HG03064 (cell line): ENCODE measurements around the gene LATS2.

Experiments
- ATAC-seq: cut with Tn5 transposase; IDR thresholded peaks from one replicate; pipeline ENCODE4 v1.9.1; 2021; ENCODE audit warnings: low read depth; ENCODE audit not compliant: unreplicated experiment

The LATS2 gene

GRCh38 chr13:21061029-21061763 is at the start of gene LATS2:
Gene LATS2, minus strand, starts transcription at chr13:21061586. Its CDS starts 15,560 bp downstream, at chr13:21046026.
- ATAC-seq: peak; percentile 83

- no peak for ATAC-seq
These were observed 47.8 kb upstream of the LATS2 start for GRCh38 chr13:21109168-21109567.

GRCh38 chr13:21106089-21106488 is 44.7 kb upstream of the LATS2 start:
- no peak for ATAC-seq

DNA sequence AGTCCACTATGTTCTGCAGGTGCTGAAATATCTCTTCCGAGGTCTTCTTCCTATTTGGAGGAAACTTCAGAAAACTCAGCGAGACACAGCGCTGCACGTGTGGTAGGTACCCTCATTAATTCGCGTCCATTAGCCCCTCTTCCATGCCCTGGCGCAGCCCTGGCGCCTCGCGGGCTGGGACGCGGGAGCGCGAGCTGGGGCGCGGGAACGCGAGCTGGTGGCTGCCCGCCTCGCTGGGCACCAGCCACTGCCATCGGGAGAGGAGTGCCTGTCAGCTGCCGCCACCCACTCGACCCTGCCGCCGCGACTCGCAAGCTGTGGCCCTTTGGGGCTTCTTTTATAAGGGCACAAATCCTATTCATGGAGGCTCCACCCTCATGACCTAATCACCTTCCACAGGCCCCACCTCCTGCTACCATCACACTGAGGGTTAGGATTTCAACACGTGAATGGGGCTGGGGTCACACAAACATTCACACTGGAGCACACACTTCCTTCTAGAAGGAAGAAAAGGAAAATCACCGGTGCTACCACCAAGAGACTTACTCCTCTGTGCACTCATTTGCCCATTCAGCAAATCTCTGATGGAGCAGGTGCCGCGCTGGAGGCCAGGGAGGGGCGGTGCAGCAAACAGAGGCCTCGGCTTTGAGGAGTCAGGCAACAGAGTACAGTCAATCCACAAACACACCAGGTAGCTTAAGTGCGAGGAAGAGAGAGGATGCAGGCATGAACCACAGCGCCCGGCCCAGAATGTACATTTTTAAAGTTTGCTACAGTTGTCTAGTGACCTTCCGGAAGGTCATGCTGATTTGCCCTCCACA is 43.0 kb upstream of the LATS2 start:
- no peak for ATAC-seq

DNA sequence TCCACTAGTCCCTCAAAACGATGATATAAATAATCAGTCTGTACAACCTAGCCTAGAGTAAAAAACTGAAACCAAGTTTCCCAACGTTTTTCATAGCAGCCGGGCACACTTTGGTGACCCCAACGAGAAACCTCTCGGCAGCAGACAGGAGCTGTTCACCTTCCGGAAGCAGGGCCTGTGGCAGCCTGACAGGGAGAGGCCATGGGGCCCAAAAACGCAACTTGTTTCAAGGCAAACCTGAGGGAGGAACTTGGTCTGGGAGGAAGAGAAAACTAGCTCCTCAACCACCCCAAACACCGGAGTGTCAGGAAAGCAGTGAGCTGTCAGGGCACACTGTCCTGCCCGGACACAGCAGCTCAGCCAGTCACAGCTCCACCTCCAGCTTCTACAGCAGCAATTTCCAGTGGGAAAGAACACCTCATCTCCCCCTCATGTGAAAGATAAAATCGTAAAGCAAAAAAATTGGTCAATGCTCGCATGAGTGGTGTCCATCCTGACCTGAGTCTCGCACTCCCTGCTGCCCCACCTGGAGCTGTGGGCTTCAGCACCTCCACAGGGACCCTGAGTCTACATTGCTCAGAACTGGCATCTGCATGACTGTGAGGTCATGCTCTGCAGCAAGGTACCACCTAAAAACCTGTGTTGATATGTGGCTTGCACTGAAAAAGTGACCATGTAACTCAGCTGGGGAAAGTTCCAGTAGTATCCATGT is 40.6 kb upstream of the LATS2 start:
- no peak for ATAC-seq

- ATAC-seq: no peak
These were observed 39.8 kb upstream of the LATS2 start for GRCh38 chr13:21100994-21101757.

- ATAC-seq: no peak
These were observed 38.8 kb upstream of the LATS2 start for GRCh38 chr13:21100211-21100610.

DNA sequence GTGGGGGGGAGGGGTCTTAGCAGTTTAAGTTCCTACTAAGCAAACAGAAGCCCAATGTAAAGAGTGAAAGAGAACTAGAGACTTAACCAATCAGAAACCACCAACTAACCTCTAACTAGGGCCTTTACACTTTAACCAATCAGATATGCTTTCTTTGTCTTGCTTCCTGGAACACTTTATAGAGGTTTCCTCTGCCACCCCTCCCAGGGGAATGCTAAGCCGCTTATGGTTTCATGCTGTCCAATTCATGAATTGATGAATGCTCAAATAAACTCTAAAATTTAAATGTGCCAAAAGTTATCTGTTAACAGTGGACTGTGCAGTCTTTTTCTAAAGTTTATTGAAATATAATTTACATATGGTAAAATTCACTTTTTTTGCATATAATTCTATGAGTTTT is 33.9 kb upstream of the LATS2 start:
- ATAC-seq: no peak

DNA sequence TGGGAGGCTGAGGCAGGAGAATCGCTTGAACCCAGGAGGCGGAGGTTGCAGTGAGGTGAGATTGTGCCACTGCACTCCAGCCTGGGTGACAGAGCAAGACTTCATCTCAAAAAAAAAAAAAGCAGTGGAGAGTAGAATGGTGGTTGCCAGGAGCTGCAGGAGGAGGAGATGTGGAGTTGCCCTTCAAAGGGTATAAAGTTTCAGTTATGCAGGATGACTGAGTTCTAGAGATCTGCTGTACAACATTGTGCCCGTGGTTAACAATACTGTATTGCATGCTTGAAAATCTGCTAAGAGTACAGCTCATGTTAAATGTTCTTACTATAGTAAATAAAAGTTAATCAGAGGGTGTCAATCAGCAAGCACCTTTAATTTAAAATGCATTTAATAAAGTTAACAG is 28.4 kb upstream of the LATS2 start:
- no peak for ATAC-seq

DNA sequence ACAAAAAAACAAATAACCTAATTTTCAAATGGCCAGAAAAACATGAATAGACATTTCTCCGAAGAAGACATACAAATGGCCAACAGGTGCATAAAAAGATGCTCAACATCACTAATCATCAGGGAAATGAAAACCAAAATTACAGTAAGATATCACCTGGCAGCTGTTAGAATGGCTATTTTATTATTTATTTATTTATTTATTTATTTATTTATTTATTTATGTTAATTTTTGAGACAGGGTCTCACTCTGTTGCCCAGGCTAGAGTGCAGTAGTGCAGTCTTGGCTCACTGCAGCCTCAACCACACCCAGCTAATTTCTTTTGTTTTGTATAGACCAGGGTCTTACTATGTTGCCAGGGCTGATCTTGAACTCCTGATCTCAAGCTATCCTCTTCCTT is 27.1 kb upstream of the LATS2 start:
- ATAC-seq: no peak

GRCh38 chr13:21086929-21087328 is 25.5 kb upstream of the LATS2 start:
- no peak for ATAC-seq

DNA sequence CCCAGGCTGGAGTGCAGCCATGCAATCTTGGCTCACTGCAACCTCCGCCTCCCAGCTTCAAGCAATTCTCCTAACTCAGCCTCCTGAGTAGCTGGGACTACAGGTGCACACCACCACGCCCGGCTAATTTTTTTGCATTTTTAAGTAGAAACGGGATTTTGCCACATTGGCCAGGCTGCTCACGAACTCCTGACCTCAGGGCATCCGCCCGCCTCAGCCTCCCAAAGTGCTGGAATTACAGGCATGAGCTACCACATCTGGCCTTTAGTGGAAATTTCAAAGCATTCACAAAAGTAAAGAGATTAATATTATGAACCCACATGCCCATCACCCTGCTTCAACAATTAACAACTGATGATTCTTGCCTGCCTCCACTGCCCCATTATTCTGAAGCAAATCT is 20.5 kb upstream of the LATS2 start:
- ATAC-seq: no peak

DNA sequence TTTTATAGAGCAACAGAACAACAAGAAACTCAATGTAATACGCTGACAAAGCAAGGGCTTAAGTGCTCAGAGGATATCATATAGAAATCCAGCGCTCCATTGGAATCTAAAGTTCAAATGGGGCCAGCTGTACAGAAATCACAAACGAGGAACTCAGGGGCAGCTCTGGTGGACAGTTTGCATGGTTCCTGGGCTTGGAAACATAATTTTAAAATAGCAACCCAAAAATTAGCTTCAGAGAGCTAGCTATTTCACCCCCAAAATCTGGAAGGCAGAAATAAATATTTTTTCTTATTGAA is 19.2 kb upstream of the LATS2 start:
- ATAC-seq: no peak

GRCh38 chr13:21079761-21080592 is 18.6 kb upstream of the LATS2 start:
- ATAC-seq: no peak

DNA sequence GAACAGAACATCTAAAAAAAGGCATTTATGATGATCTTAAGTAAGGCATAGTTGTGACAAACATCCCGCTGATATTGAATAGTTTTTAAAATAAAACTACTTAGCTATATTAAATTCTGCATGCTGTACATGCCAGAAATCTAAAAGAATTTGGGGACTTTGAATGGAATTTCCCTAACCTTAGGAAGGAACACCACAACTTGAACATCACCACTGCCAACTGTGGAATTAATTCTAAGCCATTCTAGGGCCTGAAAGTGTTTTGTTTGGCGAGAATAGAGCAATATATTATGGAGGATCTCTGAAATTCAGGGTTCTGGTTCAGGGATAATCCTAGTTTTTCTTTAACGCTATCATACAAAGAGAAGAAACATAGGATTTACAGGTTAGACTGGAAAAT is 17.8 kb upstream of the LATS2 start:
- ATAC-seq: no peak

GRCh38 chr13:21078501-21078900 is 17.1 kb upstream of the LATS2 start:
- ATAC-seq: no peak

GRCh38 chr13:21077788-21078353 is 16.5 kb upstream of the LATS2 start:
- no peak for ATAC-seq

- ATAC-seq: no peak
These were observed 15.8 kb upstream of the LATS2 start for GRCh38 chr13:21077076-21077787.

- ATAC-seq: no peak
These were observed 14.9 kb upstream of the LATS2 start for GRCh38 chr13:21076253-21076652.
